GM12872 (cell line): ENCODE measurements around the gene CUTC.

Experiments used
- TF ChIP-seq, protein P1 (sequence below): IDR thresholded peaks from 3 replicates; pipeline ENCODE4 v1.5.1; 2011; ENCODE audit warnings: low read depth, mild to moderate bottlenecking, low read length, moderate library complexity; ENCODE audit not compliant: insufficient read depth

Gene CUTC

DNA sequence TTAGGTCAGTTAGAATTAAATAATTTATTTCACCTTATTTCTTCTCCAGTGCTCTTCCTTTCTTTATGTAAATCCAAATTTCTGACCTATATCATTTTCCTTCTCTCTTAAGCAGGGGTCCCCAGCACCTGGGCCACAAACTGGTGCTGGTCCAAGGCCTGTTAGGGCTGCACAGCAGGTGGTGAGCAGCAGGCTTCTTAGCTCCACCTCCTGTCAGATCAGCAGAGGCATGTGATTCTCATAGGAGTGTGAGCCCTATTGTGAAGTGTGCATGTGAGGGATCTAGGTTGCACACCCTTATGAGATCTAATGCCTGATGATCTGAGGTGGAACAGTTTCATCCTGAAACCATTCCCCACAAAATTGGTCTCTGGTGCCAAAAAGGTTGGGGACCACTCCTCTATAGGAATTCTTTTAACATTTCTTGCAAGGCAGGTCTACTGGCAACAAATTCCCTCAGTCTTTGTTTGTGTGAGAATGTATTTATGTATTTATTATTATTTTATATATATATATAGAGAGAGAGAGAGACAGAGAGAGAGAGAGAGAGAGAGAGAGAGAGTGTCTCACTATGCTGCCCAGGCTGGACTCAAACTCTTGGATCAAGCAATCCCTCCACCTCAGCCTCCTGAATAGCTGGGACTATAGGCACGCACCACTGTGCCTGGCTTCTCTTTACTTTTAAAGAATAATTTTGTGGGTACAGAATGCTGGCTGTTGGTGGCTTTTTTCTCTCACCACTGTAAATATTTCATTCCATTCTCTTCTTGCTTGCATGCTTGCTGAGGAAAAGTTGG is 46.1 kb downstream of the CUTC start:
- TF ChIP-seq, protein P1, sequence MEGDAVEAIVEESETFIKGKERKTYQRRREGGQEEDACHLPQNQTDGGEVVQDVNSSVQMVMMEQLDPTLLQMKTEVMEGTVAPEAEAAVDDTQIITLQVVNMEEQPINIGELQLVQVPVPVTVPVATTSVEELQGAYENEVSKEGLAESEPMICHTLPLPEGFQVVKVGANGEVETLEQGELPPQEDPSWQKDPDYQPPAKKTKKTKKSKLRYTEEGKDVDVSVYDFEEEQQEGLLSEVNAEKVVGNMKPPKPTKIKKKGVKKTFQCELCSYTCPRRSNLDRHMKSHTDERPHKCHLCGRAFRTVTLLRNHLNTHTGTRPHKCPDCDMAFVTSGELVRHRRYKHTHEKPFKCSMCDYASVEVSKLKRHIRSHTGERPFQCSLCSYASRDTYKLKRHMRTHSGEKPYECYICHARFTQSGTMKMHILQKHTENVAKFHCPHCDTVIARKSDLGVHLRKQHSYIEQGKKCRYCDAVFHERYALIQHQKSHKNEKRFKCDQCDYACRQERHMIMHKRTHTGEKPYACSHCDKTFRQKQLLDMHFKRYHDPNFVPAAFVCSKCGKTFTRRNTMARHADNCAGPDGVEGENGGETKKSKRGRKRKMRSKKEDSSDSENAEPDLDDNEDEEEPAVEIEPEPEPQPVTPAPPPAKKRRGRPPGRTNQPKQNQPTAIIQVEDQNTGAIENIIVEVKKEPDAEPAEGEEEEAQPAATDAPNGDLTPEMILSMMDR, result no peak

DNA sequence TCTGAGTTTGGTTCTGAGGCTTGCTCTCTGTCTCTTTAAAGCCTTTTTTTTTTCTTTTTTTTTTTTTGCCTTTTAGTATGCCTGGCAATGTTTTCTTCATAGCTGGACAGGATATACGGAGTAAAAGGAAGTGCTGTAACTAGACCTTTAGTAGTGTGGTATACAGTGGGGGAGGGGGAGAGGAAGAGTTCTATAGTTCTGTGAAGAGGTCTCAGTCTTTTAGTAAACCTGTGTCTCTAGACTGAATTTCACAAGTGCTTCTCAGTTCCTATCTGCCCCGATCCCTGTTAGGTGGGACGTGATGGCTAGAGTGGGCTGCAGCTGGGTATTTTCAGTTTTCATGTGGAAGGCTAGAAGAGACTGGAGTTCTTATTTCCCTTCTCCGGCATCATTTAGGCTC is 47.3 kb downstream of the CUTC start:
- TF ChIP-seq, protein P1, result no peak

DNA sequence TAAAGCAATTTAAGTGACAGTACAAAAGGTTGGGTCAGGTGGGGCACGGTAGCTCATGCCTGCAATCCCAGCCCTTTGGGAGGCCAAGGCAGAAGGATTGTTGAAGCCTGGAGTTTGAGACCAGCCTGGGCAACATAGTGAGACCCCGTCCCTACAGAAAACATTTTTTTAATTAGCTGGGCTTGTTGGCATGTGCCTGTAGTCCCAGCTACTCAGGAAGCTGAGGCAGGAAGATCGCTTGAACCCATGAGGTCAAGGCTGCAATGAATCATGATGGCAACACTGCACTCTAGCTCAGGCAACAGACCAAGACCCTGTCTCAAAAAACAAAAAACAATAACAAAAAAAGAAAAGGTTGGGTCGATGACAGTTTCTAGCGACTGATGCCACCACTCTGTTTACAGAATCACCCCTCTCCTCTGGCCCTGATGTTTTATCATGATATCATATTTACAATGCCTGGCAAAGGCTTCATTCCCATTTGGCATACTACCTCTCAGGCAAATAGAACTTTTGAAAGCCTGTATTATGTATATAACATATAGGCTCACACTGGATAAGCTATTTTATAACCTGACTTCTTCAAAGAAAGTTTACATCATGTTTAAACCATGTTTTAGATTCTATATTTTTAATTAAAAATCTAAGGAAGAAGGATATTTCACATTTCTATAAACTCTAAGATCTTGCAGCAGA is 49.8 kb downstream of the CUTC start:
- TF ChIP-seq, protein P1, result no peak

DNA sequence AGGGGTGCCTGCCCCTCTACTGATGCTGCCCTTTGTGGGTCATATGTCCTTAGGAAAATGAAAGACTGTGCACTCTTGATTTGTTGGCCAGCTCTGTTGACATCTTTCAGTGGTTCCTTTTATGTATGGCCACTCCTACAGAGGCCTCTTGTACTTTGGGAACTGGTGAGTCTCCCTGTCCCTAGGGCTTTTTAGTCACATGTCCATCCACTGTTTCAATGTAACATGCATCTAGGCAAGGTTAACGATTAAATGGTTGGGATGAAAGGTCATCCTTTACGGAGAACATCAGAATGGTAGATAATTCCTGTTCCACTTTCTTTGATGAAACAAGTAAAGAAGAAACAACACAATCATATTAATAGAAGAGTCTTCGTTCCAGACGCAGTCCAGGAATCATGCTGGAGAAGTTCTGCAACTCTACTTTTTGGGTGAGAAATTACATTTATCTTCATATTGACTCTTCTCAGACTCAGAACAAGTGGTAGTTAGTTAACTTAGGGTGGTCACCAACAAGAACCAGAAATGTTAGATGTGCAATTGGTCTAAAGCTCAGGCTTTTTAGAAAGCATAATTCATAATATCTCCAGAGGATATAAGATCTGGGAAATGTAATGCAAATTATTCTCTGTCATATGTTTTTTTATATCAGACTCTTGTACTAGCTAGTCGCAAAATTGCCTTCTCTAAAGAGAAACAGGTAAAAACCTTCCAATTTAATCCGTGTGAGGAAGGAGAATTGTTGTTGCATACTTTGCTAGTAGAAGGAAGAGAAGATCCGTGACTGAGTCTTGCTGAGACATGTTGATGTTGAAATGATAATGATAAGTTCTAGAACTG is 50.6 kb downstream of the CUTC start, which contains the start of gene ABCC2:
TSS of gene ABCC2 (plus strand) at position 194 of the 840 bp plus-strand sequence. CDS start at position 399, 205 bp downstream.
- TF ChIP-seq, protein P1, result no peak

DNA sequence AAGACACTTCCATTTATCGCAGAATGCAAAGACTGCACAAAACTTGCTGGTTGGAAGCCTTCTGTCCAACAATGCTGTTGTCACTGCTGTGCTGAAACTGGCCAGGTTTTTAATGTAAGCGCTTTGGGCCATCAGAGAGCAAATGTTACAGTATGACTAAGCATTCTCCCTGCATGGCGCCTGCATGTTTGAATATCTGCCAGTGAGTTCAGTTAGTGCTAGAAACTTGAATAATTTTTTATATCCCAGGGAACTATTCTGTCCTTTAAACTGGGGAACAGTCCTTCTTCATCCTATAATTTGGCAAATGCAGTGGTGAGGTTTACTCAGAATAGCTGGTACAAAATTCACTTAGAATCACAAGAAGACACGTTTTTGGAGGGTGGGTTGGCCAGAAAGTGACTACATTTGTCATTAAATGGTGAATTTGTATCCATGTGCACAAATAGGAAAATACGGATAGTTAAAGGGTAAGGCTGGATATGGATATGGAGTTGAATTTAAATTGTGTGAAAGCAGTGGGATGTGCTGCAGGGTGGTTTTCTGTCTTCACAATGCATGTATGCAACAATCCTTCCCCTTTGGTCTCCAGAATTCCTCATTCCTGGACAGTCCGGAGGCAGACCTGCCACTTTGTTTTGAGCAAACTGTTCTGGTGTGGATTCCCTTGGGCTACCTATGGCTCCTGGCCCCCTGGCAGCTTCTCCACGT is 52.1 kb downstream of the CUTC start:
- TF ChIP-seq, protein P1, result no peak

DNA sequence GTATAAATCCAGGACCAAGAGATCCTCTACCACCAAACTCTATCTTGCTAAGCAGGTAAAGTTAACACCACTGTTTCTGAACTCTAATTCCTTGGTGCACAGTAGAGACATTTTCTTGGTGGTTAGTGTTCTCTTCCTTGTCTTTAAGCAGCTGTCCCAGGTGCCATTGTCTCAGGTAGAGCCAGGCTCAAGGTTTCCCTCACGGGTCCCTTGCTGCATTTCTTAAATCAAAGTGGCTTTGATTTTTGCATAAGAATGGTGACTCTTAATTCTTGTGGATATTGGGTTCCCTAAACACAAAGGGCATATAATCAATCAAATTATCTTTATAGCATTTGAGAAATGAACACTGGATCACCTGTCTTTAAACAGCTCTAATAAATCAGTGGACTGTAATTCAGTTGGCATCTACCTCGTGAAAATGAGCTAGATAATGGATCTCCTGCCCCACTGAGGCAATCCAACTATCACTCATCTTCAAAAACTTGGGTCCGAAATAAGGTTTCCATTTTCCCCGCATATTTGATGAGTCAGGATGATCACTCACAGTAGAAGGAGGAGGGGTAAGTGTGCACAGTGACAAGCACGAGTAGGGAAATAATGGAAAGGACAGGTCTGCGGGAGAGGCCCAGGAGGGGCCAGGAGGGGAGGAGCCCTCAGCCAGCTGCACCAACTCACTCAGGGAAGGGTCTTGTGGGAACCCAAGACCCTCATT is 52.9 kb downstream of the CUTC start:
- TF ChIP-seq, protein P1, result no peak
